ENCODE measurements around the gene TSC22D2.
"Not testable (repeated sequence)": the region's sequence is repeated elsewhere in the genome, so short reads cannot be mapped to it uniquely, and the experiment has no call there.

Gene TSC22D2

GRCh38 chr3:150451329-150452048 is 43.4 kb downstream of the TSC22D2 start:
- DNase-seq: no peak

- no peak for DNase-seq
Measured at GRCh38 chr3:150453353-150453752, 45.3 kb downstream of the TSC22D2 start.

- DNase-seq: no peak
Measured at GRCh38 chr3:150454085-150454484, 46.0 kb downstream of the TSC22D2 start.

GRCh38 chr3:150454622-150455021 is 46.5 kb downstream of the TSC22D2 start:
- DNase-seq: no peak

GRCh38 chr3:150455341-150455740 is 47.2 kb downstream of the TSC22D2 start:
- no peak for DNase-seq

GRCh38 chr3:150458001-150458400 is 49.9 kb downstream of the TSC22D2 start:
- DNase-seq: no peak

GRCh38 chr3:150460484-150460883 is 52.4 kb downstream of the TSC22D2 start:
- no peak for DNase-seq

GRCh38 chr3:150461399-150461798 is 53.3 kb downstream of the TSC22D2 start:
- no peak for DNase-seq

- DNase-seq: no peak
Measured at GRCh38 chr3:150462108-150462507, 54.0 kb downstream of the TSC22D2 start.

- no peak for DNase-seq
Measured at GRCh38 chr3:150464684-150465083, 56.6 kb downstream of the TSC22D2 start.

- no peak for DNase-seq
Measured at GRCh38 chr3:150467381-150467780, 59.3 kb downstream of the TSC22D2 start.

GRCh38 chr3:150469031-150469930 is 61.2 kb downstream of the TSC22D2 start:
- no peak for DNase-seq

GRCh38 chr3:150469931-150470740 is 62.0 kb downstream of the TSC22D2 start:
- DNase-seq: no peak

- DNase-seq: no peak
Measured at GRCh38 chr3:150472421-150472820, 64.3 kb downstream of the TSC22D2 start.

GRCh38 chr3:150473161-150473560 is 65.1 kb downstream of the TSC22D2 start:
- not testable (repeated sequence) for DNase-seq

- no peak for DNase-seq
Measured at GRCh38 chr3:150479370-150479769, 71.3 kb downstream of the TSC22D2 start.

GRCh38 chr3:150480877-150481276 is 72.8 kb downstream of the TSC22D2 start:
- no peak for DNase-seq

- DNase-seq: no peak
Measured at GRCh38 chr3:150483226-150483625, 75.1 kb downstream of the TSC22D2 start.

- no peak for DNase-seq
Measured at GRCh38 chr3:150484410-150484809, 76.3 kb downstream of the TSC22D2 start.

- DNase-seq: no peak
Measured at GRCh38 chr3:150488867-150489266, 80.8 kb downstream of the TSC22D2 start.

GRCh38 chr3:150490277-150490986 is 82.3 kb downstream of the TSC22D2 start:
- no peak for DNase-seq

GRCh38 chr3:150494411-150494977 is 86.4 kb downstream of the TSC22D2 start:
- DNase-seq: no peak

All from CD4-positive, alpha-beta T cell treated with Interleukin-15 for 1 hour (primary cell).